Measurements from ENCODE around the gene HOXB3. TPM values are rescaled to one million over a fixed set of nuclear protein-coding genes. Genes with fewer than 3 reads are reported as not detected.

HOXB3 gene
- polyA plus RNA-seq, 1 donor = 30.8 TPM

DNA sequence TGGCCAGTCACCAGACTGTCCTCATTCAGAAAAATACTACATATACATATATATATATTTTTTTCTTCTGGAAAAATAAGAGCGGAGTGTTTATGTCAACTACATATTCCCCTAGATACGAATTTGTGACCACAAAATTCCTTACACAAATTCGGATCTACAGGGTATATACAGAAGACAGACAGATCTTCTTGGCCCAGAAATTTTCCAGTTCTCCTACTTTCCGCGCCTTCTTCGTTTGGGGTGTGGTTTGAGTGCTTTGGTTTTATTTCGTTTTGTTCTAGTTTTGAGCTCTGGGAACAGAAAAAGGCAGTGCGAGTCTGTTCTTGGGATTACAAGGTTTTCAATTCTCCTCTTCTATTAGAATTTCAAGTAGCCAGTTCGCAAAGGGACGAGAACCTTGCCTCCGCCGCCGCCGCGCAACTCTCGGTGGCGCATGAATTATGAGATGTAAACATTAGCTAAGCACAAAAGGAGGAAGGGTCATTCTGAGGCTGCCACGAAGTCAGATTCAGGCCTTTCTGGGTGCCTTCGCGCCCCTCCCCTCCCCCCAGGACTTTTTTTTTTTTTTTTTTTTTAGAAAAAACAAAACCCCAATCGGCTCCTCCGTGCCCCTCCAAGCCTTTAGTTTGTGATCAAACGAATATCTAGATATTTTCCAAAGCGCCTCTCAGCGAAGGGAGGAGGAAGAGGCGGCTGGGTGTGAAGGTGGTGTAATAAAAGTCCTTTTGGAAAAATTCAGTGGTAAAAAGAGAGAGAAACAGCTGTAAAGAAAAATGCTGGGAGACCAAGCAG lies 10.1 kb downstream of the HOXB3 start:
- Histone ChIP-seq H3K4me1 (ENCODE audit: control insufficient read depth, insufficient read depth, low read length) (peaks cover 20% of the 10 kb centered on the region), H3K27ac (ENCODE audit: low read length) (peak overlapping the region; percentile 80), H3K4me3 (ENCODE audit: low read length) (peak overlapping the region; percentile 49), H3K9me3 (ENCODE audit: control insufficient read depth, low read depth, low read length) (peaks cover 3% of the 10 kb centered on the region), H3K27me3 (ENCODE audit: control insufficient read depth, insufficient read depth, low read length) (peaks cover 95% of the 10 kb centered on the region), H3K36me3 (ENCODE audit: control insufficient read depth, insufficient read depth, low read length) (peaks cover 6% of the 10 kb centered on the region)
- DNase-seq = peak in 1 of 2 donors; percentile 57
- WGBS (ENCODE audit: insufficient coverage, low lambda C conversion rate) = 7% methylated on average over 3 of the region's 26 CpGs

DNA sequence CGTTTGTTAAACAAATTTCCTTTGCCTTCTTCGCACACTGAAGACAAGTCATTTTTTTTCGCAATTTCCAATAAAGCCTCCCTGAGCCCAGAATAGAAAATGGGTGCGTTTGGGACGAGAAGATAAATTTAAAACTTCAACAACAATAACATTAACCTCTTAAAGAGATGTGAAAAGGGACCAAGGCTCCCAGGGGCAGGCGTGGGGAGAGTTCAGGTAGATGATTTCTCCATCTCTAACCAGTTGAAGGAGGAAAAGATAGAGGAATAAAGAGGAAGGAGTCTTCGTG lies 10.6 kb downstream of the HOXB3 start:
- H3K27ac ChIP-seq (ENCODE audit: low read length) = peak overlapping the region; percentile 80
- WGBS (ENCODE audit: insufficient coverage, low lambda C conversion rate) = 33% methylated on average over 1 of the region's 7 CpGs
- peaks cover 96% of the 10 kb centered on the region for H3K27me3 ChIP-seq (ENCODE audit: control insufficient read depth, insufficient read depth, low read length)

DNA sequence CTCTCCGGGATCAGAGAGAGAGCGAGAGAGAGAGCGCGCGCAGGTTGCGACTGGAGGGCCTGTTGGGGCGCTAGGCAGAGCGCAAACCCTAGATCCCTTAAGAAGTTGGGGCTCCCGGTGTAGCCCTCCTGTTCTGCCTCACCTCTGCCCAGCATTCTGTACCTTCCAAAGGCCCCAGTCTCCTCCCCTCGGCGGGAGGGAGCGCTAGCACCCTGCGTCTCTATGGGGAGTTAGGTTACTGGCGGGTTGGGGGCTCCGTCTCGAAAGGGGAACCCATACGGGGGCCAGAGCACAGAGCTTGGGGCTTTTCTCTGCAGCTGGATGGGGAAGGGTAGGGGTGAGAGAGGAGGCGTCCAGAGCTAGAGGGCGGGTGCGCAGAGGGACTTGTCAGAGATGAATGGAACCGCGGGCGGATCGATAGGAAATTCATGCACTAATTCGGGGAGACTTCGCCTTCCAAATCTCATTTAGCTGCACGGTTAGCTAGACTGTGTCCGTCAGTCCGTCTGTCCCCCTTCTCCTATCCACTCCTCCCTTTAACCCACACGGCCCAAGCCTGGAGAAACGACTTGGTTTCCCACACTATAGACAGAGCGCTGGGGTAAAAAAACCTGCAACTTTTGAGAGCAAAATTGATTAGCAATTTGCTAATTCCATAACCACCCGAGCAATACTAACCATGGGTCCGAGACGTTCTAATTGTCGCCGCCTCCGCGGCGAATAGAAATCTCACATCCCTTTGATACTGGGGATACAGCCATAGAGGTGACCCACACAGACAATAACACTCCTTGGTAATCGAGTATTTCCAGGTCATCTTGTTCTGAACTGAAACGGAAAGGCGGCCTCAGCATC lies 11.2 kb downstream of the HOXB3 start:
- Histone ChIP-seq H3K36me3 (ENCODE audit: control insufficient read depth, insufficient read depth, low read length) (peaks cover 6% of the 10 kb centered on the region), H3K27ac (ENCODE audit: low read length) (peak overlapping the region; percentile 80), H3K4me3 (ENCODE audit: low read length) (peak overlapping the region; percentile 42), H3K27me3 (ENCODE audit: control insufficient read depth, insufficient read depth, low read length) (peaks cover 95% of the 10 kb centered on the region), H3K9me3 (ENCODE audit: control insufficient read depth, low read depth, low read length) (peaks cover 3% of the 10 kb centered on the region), H3K4me1 (ENCODE audit: control insufficient read depth, insufficient read depth, low read length) (peaks cover 18% of the 10 kb centered on the region)
- 0% methylated on average over 3 of the region's 43 CpGs for WGBS (ENCODE audit: insufficient coverage, low lambda C conversion rate)
- DNase-seq = no peak

More for the DNA sequence above, 10.6 kb downstream of the HOXB3 start:
- peaks cover 6% of the 10 kb centered on the region for H3K36me3 ChIP-seq (ENCODE audit: control insufficient read depth, insufficient read depth, low read length)
- peaks cover 3% of the 10 kb centered on the region for H3K9me3 ChIP-seq (ENCODE audit: control insufficient read depth, low read depth, low read length)
- peak overlapping the region; percentile 42 for H3K4me3 ChIP-seq (ENCODE audit: low read length)
- peaks cover 18% of the 10 kb centered on the region for H3K4me1 ChIP-seq (ENCODE audit: control insufficient read depth, insufficient read depth, low read length)
- no peak for DNase-seq

DNA sequence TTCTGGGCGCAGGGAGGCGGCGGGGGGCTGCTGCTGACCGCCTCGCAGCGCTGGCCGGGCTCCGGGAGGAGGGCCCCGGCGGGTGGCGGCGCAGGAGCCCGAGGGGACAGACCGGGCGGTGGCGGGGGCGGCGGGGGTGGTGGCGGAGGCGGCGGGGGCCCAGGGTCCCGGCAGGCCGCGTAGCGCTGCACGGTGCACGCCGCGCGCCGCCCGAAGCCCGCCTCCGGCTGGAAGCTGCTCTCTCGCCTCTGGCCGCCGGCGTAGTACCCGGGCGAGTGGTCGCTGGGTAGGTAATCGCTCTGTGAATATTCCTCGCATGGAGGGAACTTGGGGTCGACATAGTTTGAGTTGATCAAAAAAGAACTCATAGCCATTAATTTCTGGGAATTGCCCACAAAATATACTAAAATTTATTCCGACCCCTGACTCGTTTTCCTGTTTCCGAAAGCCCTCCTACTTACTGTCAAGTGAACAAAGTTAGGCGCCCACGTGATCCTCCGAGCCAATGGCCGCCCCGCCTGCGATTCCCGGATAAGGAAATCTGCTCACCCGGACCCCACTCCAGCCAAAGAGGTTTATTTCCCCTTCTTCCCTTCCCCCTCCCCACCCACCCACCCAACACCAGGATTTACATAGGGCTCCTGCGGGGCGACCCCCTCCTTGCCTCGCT lies 12.0 kb downstream of the HOXB3 start, which contains the start of gene HOXB4:
Gene HOXB4 (minus strand): TSS at position 405 of the 670 bp plus-strand sequence. CDS start 31 bp downstream, at position 374.
- peaks cover 18% of the 10 kb centered on the region for H3K4me1 ChIP-seq (ENCODE audit: control insufficient read depth, insufficient read depth, low read length)
- H3K27ac ChIP-seq (ENCODE audit: low read length) = peak within 1 kb of the TSS; percentile 80
- peak within 1 kb of the TSS; percentile 42 for H3K4me3 ChIP-seq (ENCODE audit: low read length)
- H3K27me3 ChIP-seq (ENCODE audit: control insufficient read depth, insufficient read depth, low read length) = peaks cover 95% of the 10 kb centered on the region
- DNase-seq = peak; percentile 55 to 63
- peaks cover 6% of the 10 kb centered on the region for H3K36me3 ChIP-seq (ENCODE audit: control insufficient read depth, insufficient read depth, low read length)
- H3K9me3 ChIP-seq (ENCODE audit: control insufficient read depth, low read depth, low read length) = peaks cover 3% of the 10 kb centered on the region
- WGBS (ENCODE audit: insufficient coverage, low lambda C conversion rate) = no CpG with 5 or more reads among the region's 58 CpGs

DNA sequence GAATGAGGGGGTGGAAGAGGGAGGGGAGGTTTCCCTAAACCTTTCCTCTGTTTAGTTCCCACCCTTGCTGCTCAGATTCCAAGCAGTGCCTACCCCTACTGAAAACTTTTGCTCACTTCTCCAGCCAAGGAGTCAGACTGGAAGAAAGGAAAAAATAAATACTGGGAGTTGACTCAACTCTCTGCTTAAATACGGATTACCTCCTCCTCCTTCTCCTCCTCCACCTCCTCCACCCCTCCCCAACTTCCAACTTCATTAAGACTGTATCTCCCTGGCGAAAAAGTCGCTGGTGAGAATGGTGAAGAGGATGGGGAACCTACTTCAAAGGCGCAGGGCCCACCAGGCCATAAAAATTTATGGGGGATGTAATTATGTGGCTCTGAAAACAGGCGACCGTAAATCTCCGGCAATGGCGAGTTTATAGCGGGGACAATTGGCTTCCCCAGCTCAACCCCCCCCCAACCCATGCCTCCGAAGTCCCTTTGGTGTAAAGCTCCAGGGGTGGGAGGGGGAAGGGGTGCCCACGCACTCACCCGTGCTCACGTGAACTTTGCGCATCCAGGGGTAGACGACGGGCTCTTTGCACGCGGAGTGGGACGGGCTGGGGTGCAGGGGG lies 12.6 kb downstream of the HOXB3 start:
- H3K4me1 ChIP-seq (ENCODE audit: control insufficient read depth, insufficient read depth, low read length) = peaks cover 13% of the 10 kb centered on the region
- peaks cover 3% of the 10 kb centered on the region for H3K9me3 ChIP-seq (ENCODE audit: control insufficient read depth, low read depth, low read length)
- H3K27me3 ChIP-seq (ENCODE audit: control insufficient read depth, insufficient read depth, low read length) = peaks cover 95% of the 10 kb centered on the region
- peaks cover 6% of the 10 kb centered on the region for H3K36me3 ChIP-seq (ENCODE audit: control insufficient read depth, insufficient read depth, low read length)
- H3K27ac ChIP-seq (ENCODE audit: low read length) = peak overlapping the region; percentile 73
- peak overlapping the region; percentile 32 for H3K4me3 ChIP-seq (ENCODE audit: low read length)
- WGBS (ENCODE audit: insufficient coverage, low lambda C conversion rate) = no CpG with 5 or more reads among the region's 19 CpGs
- DNase-seq = no peak

DNA sequence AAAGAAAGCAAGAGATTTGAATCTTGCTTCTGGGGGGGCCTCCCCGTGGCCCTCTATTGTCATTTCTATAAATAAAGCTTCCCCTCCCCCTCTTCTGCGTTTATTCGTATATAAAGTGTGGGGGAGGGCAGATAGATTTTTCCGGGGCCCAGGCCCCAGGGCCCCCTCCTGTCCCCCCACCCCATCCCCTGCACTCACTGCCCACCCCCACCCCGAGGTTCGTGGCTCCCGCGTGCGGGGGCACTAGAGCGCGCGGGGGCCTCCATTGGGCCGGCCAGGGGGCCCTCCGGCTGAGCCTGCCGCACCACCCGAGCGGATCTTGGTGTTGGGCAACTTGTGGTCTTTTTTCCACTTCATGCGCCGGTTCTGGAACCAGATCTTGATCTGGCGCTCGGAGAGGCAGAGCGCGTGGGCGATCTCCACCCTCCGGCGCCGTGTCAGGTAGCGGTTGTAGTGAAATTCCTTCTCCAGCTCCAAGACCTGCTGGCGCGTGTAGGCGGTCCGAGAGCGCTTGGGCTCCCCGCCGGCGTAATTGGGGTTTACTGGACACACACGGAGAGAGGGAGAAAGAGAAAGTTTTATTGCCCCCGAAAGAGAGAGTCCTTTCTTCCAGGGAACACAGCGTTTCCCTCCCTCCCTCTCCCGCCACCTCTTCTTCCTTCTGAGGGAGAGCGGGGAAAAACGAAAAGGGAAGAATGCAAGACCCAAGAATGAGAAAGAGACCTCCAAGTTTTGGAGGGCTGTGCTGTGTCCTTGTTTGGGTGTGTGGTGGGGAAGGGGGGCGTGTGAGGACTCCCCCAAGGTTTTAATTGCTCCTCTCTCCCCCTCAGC lies 13.3 kb downstream of the HOXB3 start:
- Histone ChIP-seq H3K4me1 (ENCODE audit: control insufficient read depth, insufficient read depth, low read length) (peaks cover 13% of the 10 kb centered on the region), H3K4me3 (ENCODE audit: low read length) (peak overlapping the region; percentile 32), H3K9me3 (ENCODE audit: control insufficient read depth, low read depth, low read length) (peaks cover 3% of the 10 kb centered on the region), H3K36me3 (ENCODE audit: control insufficient read depth, insufficient read depth, low read length) (peaks cover 6% of the 10 kb centered on the region), H3K27me3 (ENCODE audit: control insufficient read depth, insufficient read depth, low read length) (peaks cover 95% of the 10 kb centered on the region), H3K27ac (ENCODE audit: low read length) (peak overlapping the region; percentile 77)
- WGBS (ENCODE audit: insufficient coverage, low lambda C conversion rate) = no CpG with 5 or more reads among the region's 43 CpGs
- DNase-seq = no peak

DNA sequence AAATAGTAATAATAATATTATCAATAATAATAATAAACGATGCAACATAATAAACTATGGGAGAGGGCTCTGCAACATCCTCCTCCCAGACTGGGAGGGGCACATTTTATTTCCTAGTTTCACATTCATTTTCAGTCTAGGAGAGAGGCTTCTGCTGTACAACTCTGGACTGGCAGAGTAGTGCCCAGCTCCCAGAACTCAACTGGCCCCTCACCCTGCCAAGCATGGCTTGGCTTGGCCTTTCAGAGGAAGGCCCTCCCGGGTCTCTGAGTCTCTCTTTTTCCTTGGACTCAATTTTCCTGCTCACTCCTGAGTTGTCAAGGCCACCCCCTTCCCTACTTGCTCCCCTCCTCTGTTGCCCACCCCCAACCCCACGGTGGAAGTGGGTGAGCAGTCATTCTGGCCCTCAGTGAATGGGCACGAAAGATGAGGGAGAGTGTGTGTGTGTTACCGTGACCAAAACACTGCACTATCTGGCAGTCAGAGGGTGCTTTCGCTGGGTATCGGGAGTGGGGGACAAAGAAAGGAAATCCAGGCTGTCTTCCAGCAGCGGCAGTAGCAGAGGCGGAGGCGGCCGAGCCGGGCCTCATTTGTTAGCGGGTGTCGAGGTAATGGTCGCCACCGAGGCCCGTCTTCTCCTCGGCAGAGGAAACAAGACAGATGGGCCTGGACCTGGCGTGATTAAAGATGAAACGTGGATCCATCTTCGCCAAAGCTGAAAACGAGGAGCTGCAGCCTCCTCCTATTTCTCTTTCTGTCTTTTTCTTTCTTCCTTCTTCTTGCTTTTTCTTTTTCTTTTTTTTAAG lies 14.2 kb downstream of the HOXB3 start:
- Histone ChIP-seq H3K27me3 (ENCODE audit: control insufficient read depth, insufficient read depth, low read length) (peaks cover 95% of the 10 kb centered on the region), H3K4me3 (ENCODE audit: low read length) (peak overlapping the region; percentile 20), H3K9me3 (ENCODE audit: control insufficient read depth, low read depth, low read length) (no peaks in the 10 kb centered on the region), H3K4me1 (ENCODE audit: control insufficient read depth, insufficient read depth, low read length) (peaks cover 10% of the 10 kb centered on the region), H3K36me3 (ENCODE audit: control insufficient read depth, insufficient read depth, low read length) (peaks cover 6% of the 10 kb centered on the region), H3K27ac (ENCODE audit: low read length) (peak overlapping the region; percentile 77)
- 39% methylated on average over 4 of the region's 22 CpGs for WGBS (ENCODE audit: insufficient coverage, low lambda C conversion rate)
- no peak for DNase-seq

DNA sequence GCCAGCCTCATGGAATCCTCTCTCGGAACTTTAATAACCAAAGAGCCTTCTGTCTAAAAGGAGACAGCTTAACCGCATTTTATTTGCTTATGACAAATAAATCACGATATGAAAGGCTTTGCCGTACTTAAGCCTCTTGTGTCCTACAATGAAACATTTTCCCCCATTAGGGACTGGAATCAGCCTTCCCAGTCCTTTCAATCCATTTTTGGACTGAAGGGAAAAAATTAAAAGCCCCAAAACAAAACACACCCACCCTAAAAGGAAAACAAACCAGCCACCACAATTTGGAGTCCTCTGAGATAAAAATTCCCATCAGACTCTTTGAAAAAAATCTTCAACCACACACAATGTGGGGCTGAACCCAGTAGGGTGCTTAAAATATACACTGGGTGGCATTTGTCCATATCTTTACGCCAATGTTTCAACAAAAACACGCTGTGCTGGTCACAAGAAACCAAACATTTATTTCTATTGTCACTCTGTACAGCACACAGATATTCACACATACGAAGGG lies 14.9 kb downstream of the HOXB3 start:
- DNase-seq = no peak
- H3K36me3 ChIP-seq (ENCODE audit: control insufficient read depth, insufficient read depth, low read length) = peaks cover 6% of the 10 kb centered on the region
- no peaks in the 10 kb centered on the region for H3K9me3 ChIP-seq (ENCODE audit: control insufficient read depth, low read depth, low read length)
- H3K27ac ChIP-seq (ENCODE audit: low read length) = peak overlapping the region; percentile 77
- H3K4me3 ChIP-seq (ENCODE audit: low read length) = peak overlapping the region; percentile 3
- H3K27me3 ChIP-seq (ENCODE audit: control insufficient read depth, insufficient read depth, low read length) = peaks cover 95% of the 10 kb centered on the region
- WGBS (ENCODE audit: insufficient coverage, low lambda C conversion rate) = no CpG with 5 or more reads among the region's 7 CpGs
- peaks cover 3% of the 10 kb centered on the region for H3K4me1 ChIP-seq (ENCODE audit: control insufficient read depth, insufficient read depth, low read length)

Measured in large intestine (tissue), 3 donors.